HG03457 (cell line): ENCODE measurements around the gene ENOX2.

Experiments
- ATAC-seq: cut with Tn5 transposase; IDR thresholded peaks from one replicate; pipeline ENCODE4 v1.9.1; 2021; ENCODE audit warnings: moderate number of reproducible peaks; ENCODE audit not compliant: unreplicated experiment

The ENOX2 gene

GRCh38 chrX:130884627-130885026, 18.4 kb downstream of the ENOX2 start:
- ATAC-seq: no peak

- ATAC-seq: no peak
Measured at GRCh38 chrX:130879869-130880268, 23.1 kb downstream of the ENOX2 start.

- ATAC-seq: no peak
Measured at GRCh38 chrX:130878350-130879341, 24.4 kb downstream of the ENOX2 start.

- no peak for ATAC-seq
Measured at GRCh38 chrX:130877892-130878341, 25.1 kb downstream of the ENOX2 start.

GRCh38 chrX:130876226-130876625, 26.8 kb downstream of the ENOX2 start:
- ATAC-seq: no peak

- no peak for ATAC-seq
Measured at GRCh38 chrX:130874751-130875150, 28.3 kb downstream of the ENOX2 start.

GRCh38 chrX:130869239-130869638, 33.8 kb downstream of the ENOX2 start:
- ATAC-seq: no peak

GRCh38 chrX:130861462-130861861, 41.5 kb downstream of the ENOX2 start:
- ATAC-seq: no peak

GRCh38 chrX:130857207-130857606, 45.8 kb downstream of the ENOX2 start:
- peak; percentile 77 for ATAC-seq

- ATAC-seq: no peak
Measured at GRCh38 chrX:130851569-130851968, 51.4 kb downstream of the ENOX2 start.

GRCh38 chrX:130848763-130849162, 54.2 kb downstream of the ENOX2 start:
- peak; percentile 69 for ATAC-seq

- no peak for ATAC-seq
Measured at GRCh38 chrX:130846746-130847145, 56.3 kb downstream of the ENOX2 start.

- no peak for ATAC-seq
Measured at GRCh38 chrX:130841776-130842175, 61.2 kb downstream of the ENOX2 start.

- no peak for ATAC-seq
Measured at GRCh38 chrX:130840345-130840744, 62.7 kb downstream of the ENOX2 start.

- no peak for ATAC-seq
Measured at GRCh38 chrX:130836447-130836846, 66.6 kb downstream of the ENOX2 start.

- no peak for ATAC-seq
Measured at GRCh38 chrX:130834830-130835229, 68.2 kb downstream of the ENOX2 start.

GRCh38 chrX:130834149-130834548, 68.9 kb downstream of the ENOX2 start:
- ATAC-seq: no peak

GRCh38 chrX:130831347-130831722, 71.7 kb downstream of the ENOX2 start:
- ATAC-seq: no peak

- no peak for ATAC-seq
Measured at GRCh38 chrX:130830599-130831346, 72.2 kb downstream of the ENOX2 start.

GRCh38 chrX:130829526-130830515, 73.2 kb downstream of the ENOX2 start:
- no peak for ATAC-seq

- ATAC-seq: no peak
Measured at GRCh38 chrX:130828641-130829040, 74.4 kb downstream of the ENOX2 start.
